Hepatic stellate cell (primary cell): ENCODE results near the gene CSF1R.

Source experiments
- DNase-seq: peaks from one replicate; pipeline ENCODE4 v3.0.0; 2011; ENCODE audit warnings: low spot score

Gene CSF1R

DNA sequence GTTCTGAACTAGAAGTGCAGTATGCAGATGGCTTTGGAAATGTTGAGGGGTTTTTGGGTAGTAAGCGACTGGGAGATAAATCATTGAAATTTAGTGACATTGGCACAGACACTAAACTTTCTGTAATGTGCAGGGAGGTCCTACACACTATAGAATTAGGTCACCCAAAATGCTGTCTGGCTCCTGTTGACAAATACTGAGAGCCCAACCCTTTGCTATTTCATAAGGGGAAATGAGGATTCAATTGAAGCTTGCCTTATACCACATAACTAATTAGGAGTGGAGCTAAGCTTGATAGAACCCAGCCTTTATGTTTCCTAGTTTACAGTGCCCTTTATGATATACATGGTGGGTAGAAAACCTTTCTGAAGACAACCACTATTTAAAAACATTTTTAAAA lies 63.2 kb downstream of the CSF1R start:
- DNase-seq: no peak

DNA sequence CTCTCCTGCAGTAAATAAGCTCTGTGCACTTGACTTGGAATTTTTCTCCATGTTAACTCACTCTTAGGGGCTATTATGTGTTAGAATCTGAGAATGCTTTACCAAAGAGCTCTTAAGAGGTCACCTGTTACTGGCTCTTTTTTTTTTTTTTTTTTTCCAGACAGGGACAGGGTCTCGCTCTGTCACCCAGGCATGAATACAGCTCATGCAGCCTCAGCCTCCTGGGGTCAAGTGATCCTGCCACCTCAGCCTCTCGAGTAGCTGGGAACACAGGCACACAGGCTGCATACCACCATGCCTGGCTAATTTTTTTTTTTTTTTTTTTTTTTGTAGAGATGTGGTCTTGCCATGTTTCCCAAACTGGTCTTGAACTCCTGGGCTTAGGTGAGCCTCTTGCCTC lies 63.7 kb downstream of the CSF1R start:
- DNase-seq: no peak

DNA sequence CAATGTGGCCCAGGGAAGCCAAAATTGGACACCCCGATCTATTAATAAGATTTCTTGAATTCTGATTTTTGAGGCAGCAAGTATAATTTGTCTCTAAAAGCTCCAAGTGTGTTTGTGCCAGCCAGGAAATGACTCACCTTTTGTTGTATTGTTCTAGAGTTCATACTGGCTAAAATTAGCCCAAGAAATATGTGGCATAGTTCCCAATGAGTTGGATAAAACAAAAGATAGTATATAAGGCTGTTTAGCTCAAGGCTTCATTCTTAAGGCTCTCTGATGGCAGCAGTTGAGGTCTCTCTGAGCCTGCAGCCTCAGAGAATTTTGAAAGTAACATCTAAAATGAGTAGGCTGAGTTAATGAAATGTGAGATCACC lies 64.2 kb downstream of the CSF1R start:
- DNase-seq: no peak

DNA sequence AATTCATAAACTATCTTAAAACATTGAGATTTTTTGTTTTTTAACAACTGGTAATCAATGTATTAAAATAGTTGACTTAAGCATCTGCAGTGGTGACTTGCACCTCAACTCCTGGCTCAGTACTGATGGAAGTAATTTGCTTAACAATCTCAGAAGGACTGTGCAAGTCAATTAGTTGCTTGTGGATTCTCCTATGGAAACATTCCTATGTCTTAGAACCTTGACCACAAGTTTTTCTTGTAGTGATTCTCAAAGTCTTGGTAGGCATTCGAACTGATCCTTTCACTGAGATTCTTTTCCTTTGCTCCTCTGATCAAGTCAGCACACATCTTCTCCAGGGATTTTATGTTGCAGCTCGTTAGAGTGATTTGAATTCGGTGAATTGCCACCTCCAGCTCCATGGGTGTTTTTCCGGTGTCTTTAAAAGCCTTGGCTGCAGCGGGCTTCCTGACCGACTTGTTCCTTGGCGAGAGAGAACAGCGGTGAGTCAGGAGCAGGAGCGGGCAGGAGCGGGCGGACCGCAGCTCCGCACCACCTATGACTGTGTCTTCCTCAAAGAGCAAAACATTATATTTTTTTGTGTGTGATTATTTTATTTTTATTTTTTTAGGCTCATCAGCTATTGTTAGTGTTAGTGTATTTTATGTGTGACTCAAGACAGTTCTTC lies 64.7 kb downstream of the CSF1R start:
- DNase-seq: no peak

DNA sequence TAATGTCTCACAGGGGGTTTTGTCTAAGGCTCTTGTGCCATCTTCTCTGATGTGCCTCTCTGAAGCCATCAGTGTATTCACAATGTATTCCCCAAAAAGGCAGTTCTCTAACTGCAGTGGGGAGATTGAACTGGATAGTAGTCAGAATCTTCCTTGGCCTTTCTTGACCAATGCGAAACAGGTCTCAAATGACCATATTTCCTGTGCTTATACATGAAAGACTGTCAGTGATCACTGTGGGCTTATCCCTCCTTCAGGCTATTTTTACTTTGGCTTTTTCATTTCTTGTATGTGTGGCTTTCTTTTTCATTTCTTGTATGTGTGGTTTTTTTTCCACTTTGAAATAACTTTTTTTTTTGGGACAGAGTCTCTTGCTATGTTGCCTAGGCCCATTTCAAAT lies 66.1 kb downstream of the CSF1R start:
- DNase-seq: no peak

DNA sequence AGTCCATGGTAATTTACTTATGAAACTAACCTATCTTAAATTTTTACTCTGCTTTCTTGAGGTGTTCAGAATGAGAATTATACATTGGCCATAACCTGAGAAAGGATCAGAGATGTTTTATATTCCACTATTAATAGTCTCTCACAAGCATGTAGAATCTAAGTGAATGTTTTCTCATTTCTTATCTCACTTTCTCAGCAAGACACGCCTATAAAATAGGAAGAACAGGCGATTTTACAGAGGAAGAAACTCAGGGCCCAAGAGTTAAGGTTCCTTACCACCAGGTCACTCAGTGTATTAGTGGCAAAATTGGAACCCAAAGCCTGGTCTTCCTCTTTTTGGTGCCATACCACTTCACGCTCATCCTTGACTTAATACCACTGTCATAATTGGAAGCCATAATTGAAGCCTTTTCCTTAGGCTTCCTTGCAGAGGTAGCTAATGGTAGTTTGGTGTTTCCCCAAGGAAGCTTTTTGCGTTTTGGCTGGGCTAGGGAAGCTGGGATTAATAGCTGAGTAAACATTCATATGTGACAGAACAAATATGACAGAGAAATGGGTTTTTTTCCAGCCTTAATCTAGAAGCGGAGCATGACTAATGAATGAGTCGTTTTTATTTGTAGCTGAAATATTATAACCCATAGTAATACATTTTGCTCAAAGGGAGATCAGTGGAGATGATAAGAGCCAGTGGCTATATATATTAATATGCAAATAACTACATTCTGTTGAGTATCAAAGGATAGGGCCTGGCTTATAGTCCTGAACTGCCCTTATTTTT lies 68.9 kb downstream of the CSF1R start:
- DNase-seq: peak; percentile 73

DNA sequence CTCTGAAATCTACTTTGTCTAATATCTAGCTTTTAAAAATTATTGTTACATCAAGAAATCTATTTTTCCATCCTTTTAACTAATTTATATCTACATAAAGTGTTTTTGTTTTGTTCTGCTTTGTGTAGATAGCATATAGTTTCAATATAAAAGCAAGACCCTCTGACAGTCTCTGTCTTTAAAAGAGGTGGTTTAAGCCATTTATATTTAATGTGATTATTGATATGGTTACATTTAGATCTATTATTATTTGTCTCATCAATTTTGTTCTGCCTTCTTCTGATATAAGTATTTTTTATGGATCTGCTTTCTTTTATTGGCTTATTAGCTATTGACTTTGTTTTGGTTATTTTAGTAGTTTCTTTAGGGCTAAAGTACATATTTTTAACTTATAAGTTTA lies 69.8 kb downstream of the CSF1R start:
- DNase-seq: no peak

DNA sequence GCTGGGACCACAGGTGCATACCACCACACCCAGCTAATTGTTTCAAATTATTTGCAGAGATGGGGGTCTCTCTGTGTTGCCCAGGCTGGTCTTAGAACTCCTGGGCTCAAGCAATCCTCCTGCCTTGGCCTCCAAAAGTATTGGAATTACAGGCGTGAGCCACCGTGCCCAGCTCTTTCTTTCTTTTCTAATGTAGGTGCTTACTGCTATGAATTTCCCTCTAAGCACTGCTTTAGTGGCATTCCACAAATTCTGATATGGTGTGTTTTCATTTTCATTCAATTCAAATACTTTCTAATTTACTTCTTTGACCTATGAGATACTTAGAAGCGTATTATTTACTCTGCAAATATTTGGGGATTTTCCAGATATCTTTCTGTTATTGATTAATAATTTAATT lies 70.9 kb downstream of the CSF1R start:
- no peak for DNase-seq

GRCh38 chr5:150014456-150014855 lies 71.9 kb downstream of the CSF1R start:
- no peak for DNase-seq

GRCh38 chr5:150013931-150014330 lies 72.4 kb downstream of the CSF1R start:
- DNase-seq: no peak

DNA sequence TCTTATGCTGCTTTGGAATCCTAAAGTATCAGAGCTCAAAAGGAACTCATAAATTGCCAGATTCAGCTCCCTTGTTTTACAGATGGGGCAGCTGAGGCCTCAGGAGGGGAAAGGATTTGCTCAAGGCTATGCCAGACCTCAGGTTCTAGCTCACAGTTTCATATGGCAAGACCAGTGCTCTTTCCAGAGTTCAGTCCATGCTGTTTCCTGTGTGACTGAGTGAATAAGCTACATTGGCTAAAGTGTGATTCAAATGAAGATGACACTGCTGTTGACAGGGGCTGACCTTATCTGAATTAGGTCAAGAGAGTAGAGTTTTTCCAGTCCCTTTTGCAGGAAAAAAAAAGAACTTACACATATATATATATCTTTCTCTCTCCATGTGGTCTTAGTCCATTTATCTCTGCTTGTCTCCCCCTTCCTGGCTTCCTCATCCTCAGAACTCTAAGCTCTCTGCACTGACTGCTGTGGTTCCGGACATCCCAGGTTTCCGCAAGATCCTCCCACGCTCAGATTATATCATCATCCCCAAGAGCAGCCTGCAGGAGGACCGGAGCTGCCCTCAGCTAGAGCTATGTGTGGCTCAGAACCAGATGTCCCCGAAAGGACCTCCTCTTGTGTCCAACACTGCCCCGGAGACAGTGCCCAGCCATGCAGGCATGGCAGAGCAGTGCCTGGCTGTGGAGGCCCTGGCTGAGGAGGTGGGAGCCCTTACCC lies 76.5 kb downstream of the CSF1R start:
- no peak for DNase-seq

DNA sequence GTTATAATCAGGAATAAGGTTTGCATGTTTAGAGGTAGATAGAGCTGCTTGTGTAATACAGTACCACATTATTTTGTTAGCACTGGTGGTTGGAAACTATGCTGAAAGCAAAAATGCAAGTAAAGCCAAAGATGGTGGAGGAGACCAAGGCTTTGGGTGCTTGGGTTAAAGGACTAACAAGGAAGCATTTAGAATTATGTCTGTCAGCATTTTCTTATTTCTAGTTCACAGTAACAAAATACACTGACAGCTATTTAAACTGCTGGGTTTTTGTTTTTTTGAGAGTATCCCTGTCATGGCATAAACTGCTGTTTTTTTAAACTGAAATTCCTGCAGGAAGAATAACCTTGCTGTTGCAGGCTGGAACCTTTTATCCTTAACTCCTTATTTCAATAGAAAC lies 79.3 kb downstream of the CSF1R start:
- DNase-seq: no peak

GRCh38 chr5:150006318-150006717 lies 80.0 kb downstream of the CSF1R start:
- DNase-seq: no peak
